ENCODE measurements around the gene GRIP2.
"Not testable (repeated sequence)": the region's sequence is repeated elsewhere in the genome, so short reads cannot be mapped to it uniquely, and the experiment has no call there.

GRIP2 gene

DNA sequence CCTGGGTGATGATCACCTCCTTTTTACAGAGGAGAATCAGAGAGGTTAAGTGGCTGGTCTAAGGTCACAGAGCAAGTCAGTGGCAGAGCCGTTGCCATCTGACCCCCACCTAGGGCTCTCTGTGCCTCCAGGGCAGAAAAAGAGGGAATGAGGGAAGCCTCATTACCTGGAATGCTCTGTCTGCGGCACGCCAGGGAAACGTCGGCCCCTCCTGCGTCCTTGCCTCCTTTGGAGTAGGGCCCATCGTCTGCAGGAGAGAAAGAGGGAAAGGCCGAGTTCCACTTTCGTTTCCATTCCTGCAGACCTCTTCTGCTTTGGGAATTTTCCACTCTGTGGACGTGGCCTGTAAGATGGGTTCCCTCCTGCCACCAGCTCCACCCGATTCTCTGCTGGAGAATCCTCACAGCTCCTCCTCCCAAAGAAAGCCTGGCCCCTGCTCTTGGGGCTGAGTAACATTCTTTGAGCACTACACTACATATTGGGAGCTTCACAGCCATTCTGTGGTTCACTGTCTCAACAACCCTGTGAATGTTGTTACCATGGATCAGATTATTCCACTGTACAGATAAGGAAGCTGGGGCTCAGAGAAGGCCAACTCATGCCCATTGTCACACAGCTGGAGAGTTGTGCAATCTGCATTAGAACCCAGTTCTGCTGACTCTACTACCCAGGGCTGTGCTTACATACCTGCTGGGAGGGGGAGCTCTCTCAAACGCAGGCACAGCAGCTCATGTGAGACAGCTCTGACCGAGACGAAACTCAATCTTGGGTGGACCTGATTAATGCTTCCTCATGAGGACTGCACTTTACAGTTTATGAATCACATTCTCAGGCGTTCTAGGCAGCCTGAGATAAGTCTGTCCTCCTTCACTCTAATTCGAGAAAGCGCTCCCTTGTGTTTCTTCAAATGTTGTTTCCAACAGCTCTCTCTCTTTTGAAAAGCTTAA lies 14.2 kb downstream of the GRIP2 start:
- no peak for DNase-seq
- in situ Hi-C loops (cut with MboI; ENCODE audit: low pct_unique_long_range_greater_than_20kb, low sequenced_read_pairs), result no loop called here

DNA sequence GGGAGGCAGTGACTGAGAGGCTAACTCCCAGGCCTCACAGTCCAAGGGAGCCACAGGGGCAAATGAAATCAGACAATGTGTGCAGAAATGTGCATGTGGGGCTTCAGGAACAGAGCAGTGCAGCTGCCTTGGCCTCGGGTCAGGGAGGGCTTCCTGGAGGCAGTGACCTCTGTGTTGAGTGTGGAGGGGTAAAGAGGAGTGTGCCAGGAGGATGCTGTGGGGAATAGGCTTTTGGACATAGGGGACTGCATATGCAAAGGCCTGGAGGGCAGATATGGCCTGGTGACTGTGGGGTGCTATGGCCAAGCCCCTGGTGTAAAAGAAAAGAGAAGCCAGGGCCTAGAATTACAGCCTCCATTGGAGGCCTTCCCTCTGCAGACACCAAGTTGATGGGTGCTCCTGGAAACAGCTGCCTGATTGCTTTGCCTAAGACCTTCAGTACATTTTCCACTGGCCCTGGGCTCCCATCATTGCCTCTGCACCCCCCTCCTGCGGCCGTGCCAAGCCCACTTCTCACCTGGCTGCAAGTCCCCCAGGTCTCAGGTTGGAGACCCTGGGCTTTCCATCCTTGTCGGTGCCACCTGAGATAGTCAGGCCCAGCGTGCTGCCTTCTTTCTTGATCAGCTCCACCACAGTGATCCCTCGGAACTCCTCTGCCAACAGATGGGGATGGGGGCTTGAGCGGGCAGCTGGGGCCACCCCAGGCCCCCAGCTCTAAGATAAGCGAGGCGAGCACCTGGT lies 15.1 kb downstream of the GRIP2 start:
- in situ Hi-C loops (cut with MboI; ENCODE audit: low pct_unique_long_range_greater_than_20kb, low sequenced_read_pairs), result no loop called here
- no peak for DNase-seq

DNA sequence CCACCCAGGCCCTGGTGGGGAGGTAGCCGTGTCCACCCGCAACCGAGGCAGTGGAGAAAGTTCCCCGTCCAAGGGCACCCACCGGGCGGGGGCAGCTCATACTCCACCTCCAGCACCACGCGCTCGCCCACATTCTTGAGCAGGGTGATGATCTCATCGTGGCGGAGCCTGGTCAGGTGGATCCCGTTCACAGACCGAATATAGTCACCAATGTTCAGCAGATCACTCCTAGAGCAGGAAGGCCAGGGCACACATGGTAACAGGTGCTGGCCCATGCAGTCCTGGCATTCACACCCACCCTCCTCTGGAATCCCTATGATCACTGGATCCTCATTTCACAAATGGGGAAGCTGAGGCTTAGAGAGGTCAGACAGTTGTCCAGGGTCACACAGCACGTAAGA lies 15.8 kb downstream of the GRIP2 start:
- no peak for DNase-seq
- in situ Hi-C loops (cut with MboI; ENCODE audit: low pct_unique_long_range_greater_than_20kb, low sequenced_read_pairs), result no loop called here

GRCh38 chr3:14523792-14524191 lies 16.4 kb downstream of the GRIP2 start:
- DNase-seq, result no peak
- in situ Hi-C loops (cut with MboI; ENCODE audit: low pct_unique_long_range_greater_than_20kb, low sequenced_read_pairs), result no loop called here

- in situ Hi-C loops (cut with MboI; ENCODE audit: low pct_unique_long_range_greater_than_20kb, low sequenced_read_pairs), result no loop called here
Measured at GRCh38 chr3:14522768-14523167, 17.4 kb downstream of the GRIP2 start.

DNA sequence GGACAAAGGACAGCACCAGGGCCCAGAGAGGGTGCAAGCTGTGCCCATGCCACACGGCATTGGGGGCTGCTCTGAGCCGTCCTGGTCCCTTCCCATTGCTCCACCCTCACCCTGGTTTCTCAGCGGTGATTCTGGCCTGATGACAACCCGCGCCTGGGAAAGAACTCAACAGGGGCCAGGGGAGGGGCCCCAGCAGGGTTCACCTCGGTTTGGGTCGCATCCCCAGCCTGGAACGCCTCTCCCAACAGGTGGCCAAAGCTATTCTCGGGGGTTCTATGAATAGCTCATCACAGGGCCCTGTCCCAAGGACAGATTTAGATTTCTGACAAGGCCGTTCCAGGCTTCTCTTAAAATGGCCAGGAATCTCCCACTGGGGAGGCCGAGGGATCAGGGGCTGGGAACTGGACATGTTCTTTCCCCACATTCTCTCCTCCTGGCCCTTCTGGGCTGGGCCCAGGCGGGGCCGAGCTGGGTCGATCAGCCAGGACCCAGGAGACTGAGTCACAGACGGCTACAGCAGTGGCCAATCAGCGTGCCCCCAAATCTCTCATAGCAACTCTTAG lies 17.9 kb downstream of the GRIP2 start:
- no peak for DNase-seq
- in situ Hi-C loops (cut with MboI; ENCODE audit: low pct_unique_long_range_greater_than_20kb, low sequenced_read_pairs), result no loop called here

More at GRCh38 chr3:14522768-14523167, 17.4 kb downstream of the GRIP2 start:
- no peak for DNase-seq

GRCh38 chr3:14521611-14522010 lies 18.5 kb downstream of the GRIP2 start:
- no peak for DNase-seq
- in situ Hi-C loops (cut with MboI; ENCODE audit: low pct_unique_long_range_greater_than_20kb, low sequenced_read_pairs), result no loop called here

GRCh38 chr3:14520967-14521366 lies 19.2 kb downstream of the GRIP2 start:
- in situ Hi-C loops (cut with MboI; ENCODE audit: low pct_unique_long_range_greater_than_20kb, low sequenced_read_pairs), result no loop called here
- DNase-seq, result no peak

- in situ Hi-C loops (cut with MboI; ENCODE audit: low pct_unique_long_range_greater_than_20kb, low sequenced_read_pairs), result no loop called here
- no peak for DNase-seq
Measured at GRCh38 chr3:14520149-14520548, 20.0 kb downstream of the GRIP2 start.

GRCh38 chr3:14519406-14519805 lies 20.7 kb downstream of the GRIP2 start:
- in situ Hi-C loops (cut with MboI; ENCODE audit: low pct_unique_long_range_greater_than_20kb, low sequenced_read_pairs), result no loop called here
- DNase-seq, result no peak

DNA sequence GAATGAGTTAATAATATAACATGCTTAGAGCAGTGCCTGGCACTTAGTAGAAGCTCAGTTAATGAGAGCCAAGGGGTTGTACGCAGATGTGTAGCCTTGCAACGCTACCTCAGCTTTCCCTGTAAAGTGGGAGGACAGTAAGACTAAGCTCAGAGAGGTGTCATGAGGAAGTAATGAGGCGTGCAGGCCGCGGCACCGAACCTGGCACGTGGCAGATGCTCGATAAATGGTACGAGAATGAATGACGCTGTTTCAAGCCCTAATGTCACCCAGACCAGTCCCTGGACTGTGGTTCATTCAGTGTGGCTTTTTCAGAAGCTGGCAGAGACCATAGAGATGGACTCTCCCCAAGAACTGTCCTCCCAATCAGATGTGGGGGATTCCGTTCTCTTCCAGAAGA lies 21.2 kb downstream of the GRIP2 start:
- DNase-seq, result no peak
- in situ Hi-C loops (cut with MboI; ENCODE audit: low pct_unique_long_range_greater_than_20kb, low sequenced_read_pairs), result no loop called here

GRCh38 chr3:14518432-14518802 lies 21.7 kb downstream of the GRIP2 start:
- DNase-seq, result no peak
- in situ Hi-C loops (cut with MboI; ENCODE audit: low pct_unique_long_range_greater_than_20kb, low sequenced_read_pairs), result no loop called here

GRCh38 chr3:14517601-14518431 lies 22.3 kb downstream of the GRIP2 start:
- in situ Hi-C loops (cut with MboI; ENCODE audit: low pct_unique_long_range_greater_than_20kb, low sequenced_read_pairs), result no loop called here
- no peak for DNase-seq

DNA sequence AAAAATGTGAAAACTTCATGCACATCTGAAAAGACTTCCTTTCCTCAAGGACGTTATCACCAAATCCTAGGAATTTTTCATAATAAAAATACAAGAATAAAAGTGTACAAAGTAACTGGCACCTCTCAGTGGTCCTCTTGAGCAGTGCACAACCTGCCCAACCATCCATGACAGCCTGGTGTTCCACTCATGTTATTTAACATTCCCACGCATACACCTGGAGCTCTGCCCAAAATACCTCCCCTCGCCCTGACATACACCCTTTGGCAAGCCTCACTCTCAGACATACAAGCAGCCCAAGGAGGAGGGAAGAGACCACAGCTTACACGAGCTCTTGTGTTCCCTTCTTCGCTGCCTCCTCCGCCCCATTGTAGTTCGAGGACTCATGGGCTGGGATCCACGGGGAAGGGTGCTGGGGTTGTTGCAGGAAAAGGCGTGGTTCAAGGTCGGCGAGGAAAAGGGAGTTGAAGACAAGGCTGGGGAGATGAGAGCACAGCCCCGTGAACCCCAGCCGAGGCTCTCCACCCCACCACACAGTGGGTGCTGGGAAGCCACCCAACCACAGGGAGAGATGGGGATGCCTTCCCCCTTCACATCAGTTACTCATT lies 23.3 kb downstream of the GRIP2 start:
- in situ Hi-C loops (cut with MboI; ENCODE audit: low pct_unique_long_range_greater_than_20kb, low sequenced_read_pairs), result no loop called here

GRCh38 chr3:14515526-14515925 lies 24.6 kb downstream of the GRIP2 start:
- in situ Hi-C loops (cut with MboI; ENCODE audit: low pct_unique_long_range_greater_than_20kb, low sequenced_read_pairs); DNase-seq: not testable (repeated sequence)

More for the DNA sequence above, 23.3 kb downstream of the GRIP2 start:
- no peak for DNase-seq

- in situ Hi-C loops (cut with MboI; ENCODE audit: low pct_unique_long_range_greater_than_20kb, low sequenced_read_pairs), result no loop called here
- DNase-seq, result no peak
Measured at GRCh38 chr3:14514323-14514720, 25.8 kb downstream of the GRIP2 start.

DNA sequence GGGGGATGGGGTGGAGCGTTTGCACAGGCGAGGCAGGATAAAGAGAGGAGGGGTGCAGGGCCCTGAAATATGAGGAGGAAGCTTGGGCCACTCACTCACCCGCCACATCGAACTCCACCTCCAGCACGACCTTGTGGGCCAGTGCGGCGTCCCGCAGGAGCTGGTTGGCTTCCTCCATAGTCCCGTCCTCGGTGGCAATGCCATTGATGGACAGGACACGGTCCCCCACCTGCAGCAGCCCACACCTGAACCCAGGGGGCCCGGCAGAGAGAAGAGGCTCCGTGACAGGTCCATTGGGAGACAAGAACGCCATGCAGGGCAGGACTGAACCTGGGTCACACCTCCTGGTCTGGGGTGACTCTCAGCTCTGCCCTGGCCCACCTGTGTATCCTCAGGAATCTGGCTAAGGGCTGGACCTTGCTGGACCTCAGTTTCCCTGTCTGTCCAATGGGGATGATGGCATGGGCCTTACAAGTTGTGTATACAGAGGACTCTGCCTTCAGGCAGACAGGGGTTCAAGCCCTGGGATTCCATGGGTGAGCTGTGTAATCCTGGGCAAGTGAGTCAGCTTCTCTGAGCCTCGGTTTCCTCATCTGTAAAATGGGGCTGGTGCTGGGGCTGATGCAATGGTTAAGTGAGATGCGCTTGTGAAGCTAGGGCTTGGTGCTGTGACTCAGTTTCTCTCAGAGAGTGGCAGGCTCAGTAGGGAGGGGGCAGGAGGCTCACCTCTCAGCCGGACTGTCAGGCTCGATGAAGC lies 26.4 kb downstream of the GRIP2 start:
- in situ Hi-C loops (cut with MboI; ENCODE audit: low pct_unique_long_range_greater_than_20kb, low sequenced_read_pairs), result no loop called here
- no peak for DNase-seq

GRCh38 chr3:14512942-14513327 lies 27.2 kb downstream of the GRIP2 start:
- in situ Hi-C loops (cut with MboI; ENCODE audit: low pct_unique_long_range_greater_than_20kb, low sequenced_read_pairs), result no loop called here
- DNase-seq, result no peak

All from KBM-7 (cell line).